ENCODE results near the gene LCE3D.

GRCh38 chr1:152546704-152547103 lies 33.6 kb downstream of the LCE3D start:
- no peak for TF ChIP-seq POLR2A (IDR thresholded peaks at IDR 0.05; ENCODE audit: low read depth, low read length)
- no peak for TF ChIP-seq POLR2AphosphoS5 (IDR thresholded peaks at IDR 0.05; ENCODE audit: low read depth, low read length)

All from GM12892 (cell line).